Keratinocyte (primary cell): ENCODE data around the gene NTN1. TPM values are rescaled to one million over a fixed set of nuclear protein-coding genes. Genes with fewer than 3 reads are reported as not detected.

Source experiments
- DNase-seq: peaks from one replicate; pipeline ENCODE4 v3.0.0-alpha.2; 2011; ENCODE audit warnings: low read depth, missing footprints, low spot score
- FAIRE-seq: peaks from 2 replicates; lab custom pipeline; 2011; peaks lifted over from hg19 to GRCh38; lab: Jason Lieb, UNC
- H2AFZ ChIP-seq: 2 replicates; pipeline ENCODE4 v1.6.0; 2012; ENCODE audit warnings: low read length, control low read depth, inconsistent platforms; ENCODE audit not compliant: control insufficient read depth
- H3K27ac ChIP-seq: 2 replicates; pipeline ENCODE4 v1.5.1; 2011; ENCODE audit warnings: low read length; ENCODE audit not compliant: control insufficient read depth, insufficient read depth
- H3K27me3 ChIP-seq: 3 replicates; pipeline ENCODE4 v1.6.0; 2011; ENCODE audit warnings: low read length; ENCODE audit not compliant: control insufficient read depth, insufficient read depth; ENCODE audit errors: extremely low read depth
- H3K36me3 ChIP-seq, 2 experiments: 2 replicates in 1 of 2; 3 replicates in 1 of 2; pipeline ENCODE4 v1.5.1; 2011; ENCODE audit warnings: low read length in 2 of 2, mild to moderate bottlenecking in 1 of 2; ENCODE audit not compliant: control insufficient read depth in 2 of 2, insufficient read depth in 2 of 2; ENCODE audit errors: extremely low read depth in 1 of 2
- H3K4me1 ChIP-seq: 3 replicates; pipeline ENCODE4 v1.5.1; 2011; ENCODE audit warnings: low read length; ENCODE audit not compliant: control insufficient read depth, insufficient read depth; ENCODE audit errors: extremely low read depth
- H3K4me2 ChIP-seq: 3 replicates; pipeline ENCODE4 v1.6.0; 2011; ENCODE audit warnings: low read depth, low read length; ENCODE audit not compliant: control insufficient read depth, insufficient read depth; ENCODE audit errors: extremely low read depth
- H3K4me3 ChIP-seq, 3 experiments: fragments of 200-600 bp in 1 of 3; sonication (generic) in 1 of 3; 2 replicates in 2 of 3; 3 replicates in 1 of 3; pipeline ENCODE4 v1.5.1; 2011 to 2016; ENCODE audit warnings: low read length in 3 of 3, mild to moderate bottlenecking in 3 of 3, control low read depth in 2 of 3, inconsistent platforms in 1 of 3, low read depth in 1 of 3, mixed read lengths in 1 of 3, mixed run types in 1 of 3, moderate library complexity in 1 of 3; ENCODE audit not compliant: control insufficient read depth in 2 of 3, insufficient read depth in 2 of 3; ENCODE audit errors: extremely low read depth in 1 of 3
- H3K79me2 ChIP-seq: 2 replicates; pipeline ENCODE4 v1.6.0; 2012; ENCODE audit warnings: low read length; ENCODE audit not compliant: control insufficient read depth, insufficient read depth
- H3K9ac ChIP-seq: 3 replicates; pipeline ENCODE4 v1.6.0; 2011; ENCODE audit warnings: low read length; ENCODE audit not compliant: control insufficient read depth, insufficient read depth; ENCODE audit errors: extremely low read depth
- H3K9me1 ChIP-seq: 3 replicates; pipeline ENCODE4 v1.6.0; 2011; ENCODE audit warnings: low read length; ENCODE audit not compliant: control insufficient read depth, insufficient read depth; ENCODE audit errors: extremely low read depth
- H3K9me3 ChIP-seq: 2 replicates; pipeline ENCODE4 v1.5.1; 2012; ENCODE audit warnings: low read depth, low read length; ENCODE audit not compliant: control insufficient read depth
- H4K20me1 ChIP-seq: 3 replicates; pipeline ENCODE4 v1.6.0; 2011; ENCODE audit warnings: low read length; ENCODE audit not compliant: control insufficient read depth, insufficient read depth; ENCODE audit errors: extremely low read depth
- EZH2 ChIP-seq: IDR thresholded peaks from one replicate; pipeline ENCODE4 v1.6.1; 2012; ENCODE audit warnings: inconsistent platforms, mild to moderate bottlenecking, low read length, moderate library complexity
- dilution Hi-C: fragments of 300-500 bp; cut with MboI; formaldehyde crosslinking; loops from one replicate; pipeline ENCODE4 v1.7.0; 2020; ENCODE audit warnings: low sequenced_read_pairs; ENCODE audit not compliant: extremely low pct_ligation_motif_present
- polyA plus RNA-seq, 5 experiments: library from polyadenylated mRNA; depleted of rRNA in 3 of 5; stranded (reverse) in 3 of 5; stranded (forward) in 1 of 5; unstranded in 1 of 5; fragments of >200 nt; gene quantifications; 1 replicate in 1 of 5; 2 replicates in 3 of 5; 3 replicates in 1 of 5; pipeline versions ENCODE4 v1.2.1 to v1.2.3, GENCODE V29; 2011 to 2012; ENCODE audit warnings: missing spikeins in 2 of 5, low read depth in 1 of 5, low replicate concordance in 1 of 5
- TF ChIP-seq, protein P1 (sequence below), 3 experiments: IDR thresholded peaks in 1 of 3; conservative IDR thresholded peaks in 1 of 3; optimal IDR thresholded peaks in 1 of 3; 2 replicates in 2 of 3; 3 replicates in 1 of 3; pipeline versions ENCODE3 to v1.5.1; 2011; ENCODE audit warnings: low read length in 3 of 3, mild to moderate bottlenecking in 3 of 3, moderate library complexity in 2 of 3, control low read depth in 1 of 3, inconsistent platforms in 1 of 3; ENCODE audit not compliant: insufficient read depth in 2 of 3; ENCODE audit errors: extremely low read depth in 1 of 3

NTN1 gene
- polyA plus RNA-seq, 1 donor (not counting 4 experiments of a cell fraction or from before 2014, with no cell fraction given): 0.10 TPM

DNA sequence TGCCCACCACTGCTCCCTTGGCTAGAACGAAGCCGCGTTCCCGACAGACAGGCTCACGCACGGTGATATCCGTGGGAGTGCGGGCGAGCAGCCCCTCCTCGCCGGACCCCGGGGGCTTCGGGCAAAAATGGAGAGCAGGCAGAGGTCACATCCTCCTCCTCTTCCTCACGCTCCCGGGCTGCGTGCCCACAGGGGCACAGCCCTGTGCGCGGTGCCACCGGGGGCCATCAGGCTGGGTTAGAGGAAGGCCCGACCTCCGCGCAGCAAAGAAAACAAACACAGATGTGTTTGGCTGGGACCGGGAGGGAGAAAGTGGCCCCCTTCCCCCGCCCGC, 519 bp upstream of the NTN1 start:
- H3K27me3 ChIP-seq: peaks cover 65% of the 10 kb centered on the region
- TF ChIP-seq EZH2: peak; percentile 45
- TF ChIP-seq, protein P1, sequence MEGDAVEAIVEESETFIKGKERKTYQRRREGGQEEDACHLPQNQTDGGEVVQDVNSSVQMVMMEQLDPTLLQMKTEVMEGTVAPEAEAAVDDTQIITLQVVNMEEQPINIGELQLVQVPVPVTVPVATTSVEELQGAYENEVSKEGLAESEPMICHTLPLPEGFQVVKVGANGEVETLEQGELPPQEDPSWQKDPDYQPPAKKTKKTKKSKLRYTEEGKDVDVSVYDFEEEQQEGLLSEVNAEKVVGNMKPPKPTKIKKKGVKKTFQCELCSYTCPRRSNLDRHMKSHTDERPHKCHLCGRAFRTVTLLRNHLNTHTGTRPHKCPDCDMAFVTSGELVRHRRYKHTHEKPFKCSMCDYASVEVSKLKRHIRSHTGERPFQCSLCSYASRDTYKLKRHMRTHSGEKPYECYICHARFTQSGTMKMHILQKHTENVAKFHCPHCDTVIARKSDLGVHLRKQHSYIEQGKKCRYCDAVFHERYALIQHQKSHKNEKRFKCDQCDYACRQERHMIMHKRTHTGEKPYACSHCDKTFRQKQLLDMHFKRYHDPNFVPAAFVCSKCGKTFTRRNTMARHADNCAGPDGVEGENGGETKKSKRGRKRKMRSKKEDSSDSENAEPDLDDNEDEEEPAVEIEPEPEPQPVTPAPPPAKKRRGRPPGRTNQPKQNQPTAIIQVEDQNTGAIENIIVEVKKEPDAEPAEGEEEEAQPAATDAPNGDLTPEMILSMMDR (optimal IDR thresholded peaks at IDR 0.05 in 1 of 3, IDR thresholded peaks at IDR 0.05 in 1 of 3, conservative IDR thresholded peaks at IDR 0.05 in 1 of 3; ENCODE audit: extremely low read depth in 1 of 3, insufficient read depth in 2 of 3, low read length in 3 of 3): no peak
- no peaks in the 10 kb centered on the region for H3K36me3 ChIP-seq
- no peak overlapping the region for H3K27ac ChIP-seq
- H3K9me1 ChIP-seq: no peaks in the 10 kb centered on the region
- FAIRE-seq: no peak
- peak overlapping the region in 2 of 3 experiments; percentile 43 to 61 for H3K4me3 ChIP-seq
- dilution Hi-C loops: no loop called here
- peaks cover 2% of the 10 kb centered on the region for H3K4me1 ChIP-seq
- H3K79me2 ChIP-seq: no peaks in the 10 kb centered on the region
- no peaks in the 10 kb centered on the region for H4K20me1 ChIP-seq
- peak overlapping the region; percentile 41 for H3K4me2 ChIP-seq
- H2AFZ ChIP-seq: no peak overlapping the region
- DNase-seq: no peak
- H3K9me3 ChIP-seq: no peaks in the 10 kb centered on the region
- no peak overlapping the region for H3K9ac ChIP-seq

DNA sequence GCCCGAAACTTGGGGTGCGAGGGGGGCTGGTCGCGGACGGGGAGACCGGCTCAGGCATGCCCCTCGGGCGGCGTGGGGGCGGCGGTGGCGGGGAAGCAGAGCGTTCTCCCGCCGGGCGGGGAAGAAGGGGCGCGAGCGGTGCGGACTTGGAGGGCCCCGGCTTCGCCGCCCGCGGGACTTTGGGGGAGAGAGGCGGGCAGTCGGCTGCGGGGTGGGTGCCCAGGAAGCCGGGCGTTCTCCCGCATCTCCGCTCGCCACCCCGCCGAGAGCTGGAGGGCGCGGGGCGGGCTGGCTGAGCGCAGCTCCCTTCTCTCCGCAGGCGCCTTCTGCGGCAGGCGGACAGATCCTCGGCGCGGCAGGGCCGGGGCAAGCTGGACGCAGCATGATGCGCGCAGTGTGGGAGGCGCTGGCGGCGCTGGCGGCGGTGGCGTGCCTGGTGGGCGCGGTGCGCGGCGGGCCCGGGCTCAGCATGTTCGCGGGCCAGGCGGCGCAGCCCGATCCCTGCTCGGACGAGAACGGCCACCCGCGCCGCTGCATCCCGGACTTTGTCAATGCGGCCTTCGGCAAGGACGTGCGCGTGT, 772 bp downstream of the NTN1 start:
- no peak overlapping the region for H3K27ac ChIP-seq

More for the DNA sequence above, 772 bp downstream of the NTN1 start:
- peaks cover 2% of the 10 kb centered on the region for H3K4me1 ChIP-seq
- H3K4me3 ChIP-seq: peak overlapping the region; percentile 38 to 61 (median 41)
- H2AFZ ChIP-seq: no peak overlapping the region
- peak overlapping the region; percentile 54 for H3K4me2 ChIP-seq
- H3K9me3 ChIP-seq: no peaks in the 10 kb centered on the region
- no peak for DNase-seq
- peaks cover 67% of the 10 kb centered on the region for H3K27me3 ChIP-seq
- no peaks in the 10 kb centered on the region for H3K9me1 ChIP-seq
- TF ChIP-seq, protein P1 (optimal IDR thresholded peaks at IDR 0.05 in 1 of 3, IDR thresholded peaks at IDR 0.05 in 1 of 3, conservative IDR thresholded peaks at IDR 0.05 in 1 of 3; ENCODE audit: extremely low read depth in 1 of 3, insufficient read depth in 2 of 3, low read length in 3 of 3): no peak
- TF ChIP-seq EZH2: no peak
- FAIRE-seq: no peak
- no peaks in the 10 kb centered on the region for H3K79me2 ChIP-seq
- H3K9ac ChIP-seq: no peak overlapping the region
- no peaks in the 10 kb centered on the region for H4K20me1 ChIP-seq
- no peaks in the 10 kb centered on the region for H3K36me3 ChIP-seq
- dilution Hi-C loops: no loop called here
